ENCODE measurements around the gene PRX.

PRX gene

GRCh38 chr19:40360020-40360707, 53.0 kb downstream of the PRX start:
- DNase-seq = no peak

- no peak for DNase-seq
These were observed 54.4 kb downstream of the PRX start for GRCh38 chr19:40358773-40359172.

- DNase-seq = peak; percentile 8
These were observed 55.5 kb downstream of the PRX start for GRCh38 chr19:40357640-40358039.

GRCh38 chr19:40356681-40357595, 56.2 kb downstream of the PRX start:
- peak; percentile 29 for DNase-seq

- DNase-seq = no peak
These were observed 57.0 kb downstream of the PRX start for GRCh38 chr19:40355975-40356680.

- peak; percentile 14 for DNase-seq
These were observed 64.1 kb downstream of the PRX start for GRCh38 chr19:40348961-40349507.

GRCh38 chr19:40348125-40348913, 64.9 kb downstream of the PRX start, which contains the start of the genes C19orf47 and PLD3:
C19orf47 (minus strand) TSS chr19:40348397; CDS start chr19:40341857, 6,540 bp downstream.
PLD3 (plus strand) TSS chr19:40348695; CDS start chr19:40366484, 17,789 bp downstream.
- peak; percentile 99 for DNase-seq

- no peak for DNase-seq
These were observed 68.8 kb downstream of the PRX start for GRCh38 chr19:40344422-40344821.

Data from fibroblast of upper back skin (primary cell).